ENCODE measurements around the gene C16orf74.

Gene C16orf74

GRCh38 chr16:85767531-85767930 is 16.6 kb upstream of the C16orf74 start:
- no peak for TF ChIP-seq CTCF (IDR thresholded peaks at IDR 0.05; ENCODE audit: control insufficient read depth, insufficient read depth, low read depth, low read length, missing control alignments)
- no peak overlapping the region for H3K4me3 ChIP-seq (ENCODE audit: control insufficient read depth, low read depth, low read length)
- peak; percentile 55 for DNase-seq (ENCODE audit: low read depth)

DNA sequence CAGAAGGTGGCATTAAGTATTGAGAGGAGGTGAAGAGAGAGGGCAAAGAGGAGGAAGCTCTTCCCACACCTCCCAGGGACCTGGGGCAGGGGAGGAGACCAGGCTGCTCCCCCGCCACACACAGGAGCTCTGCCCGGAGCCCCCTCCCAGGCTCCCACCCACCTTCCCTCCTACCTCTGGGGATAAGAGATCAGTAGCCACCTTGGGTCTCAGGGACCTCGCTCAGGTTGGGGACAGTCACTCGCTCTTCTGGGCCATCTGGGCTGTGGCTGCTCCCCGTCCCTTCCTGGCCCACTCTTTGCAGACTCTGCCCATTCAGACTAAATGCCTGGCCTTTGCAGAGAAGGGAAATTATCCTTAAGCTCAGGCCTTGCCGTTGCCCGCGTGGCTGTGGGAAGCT is 14.9 kb upstream of the C16orf74 start:
- H3K4me3 ChIP-seq (ENCODE audit: control insufficient read depth, low read depth, low read length): no peak overlapping the region
- no peak for DNase-seq (ENCODE audit: low read depth)
- no peak for TF ChIP-seq CTCF (IDR thresholded peaks at IDR 0.05; ENCODE audit: control insufficient read depth, insufficient read depth, low read depth, low read length, missing control alignments)

GRCh38 chr16:85765211-85765610 is 14.3 kb upstream of the C16orf74 start:
- DNase-seq (ENCODE audit: low read depth): no peak
- H3K4me3 ChIP-seq (ENCODE audit: control insufficient read depth, low read depth, low read length): no peak overlapping the region
- TF ChIP-seq CTCF (IDR thresholded peaks at IDR 0.05; ENCODE audit: control insufficient read depth, insufficient read depth, low read depth, low read length, missing control alignments): no peak

DNA sequence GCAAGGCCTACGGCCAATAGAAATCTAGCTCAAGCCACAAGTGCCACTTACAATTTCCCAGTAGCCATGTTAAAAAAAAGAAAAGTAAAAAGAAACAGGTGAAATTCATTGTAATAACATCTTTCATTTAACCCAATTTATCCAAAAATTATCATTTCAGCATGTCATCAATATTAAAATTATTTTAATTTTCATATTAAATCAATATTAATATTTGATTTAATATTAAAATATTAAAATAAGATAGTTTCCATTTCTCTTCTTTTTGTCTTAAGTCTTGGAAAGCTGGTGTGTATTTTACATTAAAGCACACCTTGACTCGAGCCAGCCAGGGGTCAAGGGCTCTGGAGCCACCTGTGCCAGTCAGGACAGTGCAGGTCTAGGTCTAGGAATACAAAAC is 12.7 kb upstream of the C16orf74 start:
- H3K4me3 ChIP-seq (ENCODE audit: control insufficient read depth, low read depth, low read length): no peak overlapping the region
- DNase-seq (ENCODE audit: low read depth): no peak
- TF ChIP-seq CTCF (IDR thresholded peaks at IDR 0.05; ENCODE audit: control insufficient read depth, insufficient read depth, low read depth, low read length, missing control alignments): no peak

DNA sequence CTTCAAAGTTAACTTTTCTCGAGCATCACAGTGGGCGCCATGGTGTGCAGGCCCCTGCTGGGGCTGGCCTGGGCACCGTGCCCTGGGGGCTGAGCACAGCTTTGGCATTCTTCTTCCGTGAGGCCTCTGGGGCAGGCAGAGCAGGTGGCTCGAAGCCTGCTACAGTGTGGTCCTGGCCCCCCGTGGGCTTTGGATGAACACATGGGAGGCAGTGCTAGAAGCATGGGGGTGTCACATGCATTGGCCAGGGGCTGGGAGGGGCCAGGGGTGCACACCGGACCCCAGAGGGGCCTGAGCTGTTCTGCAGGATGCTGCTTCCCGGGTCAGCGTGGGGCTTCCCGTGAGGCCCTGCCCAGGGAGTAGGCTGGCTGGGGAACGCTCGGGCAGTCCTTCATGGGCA is 12.1 kb upstream of the C16orf74 start:
- no peak for TF ChIP-seq CTCF (IDR thresholded peaks at IDR 0.05; ENCODE audit: control insufficient read depth, insufficient read depth, low read depth, low read length, missing control alignments)
- DNase-seq (ENCODE audit: low read depth): no peak
- no peak overlapping the region for H3K4me3 ChIP-seq (ENCODE audit: control insufficient read depth, low read depth, low read length)

GRCh38 chr16:85761861-85762260 is 11.0 kb upstream of the C16orf74 start:
- no peak for DNase-seq (ENCODE audit: low read depth)
- H3K4me3 ChIP-seq (ENCODE audit: control insufficient read depth, low read depth, low read length): no peak overlapping the region
- no peak for TF ChIP-seq CTCF (IDR thresholded peaks at IDR 0.05; ENCODE audit: control insufficient read depth, insufficient read depth, low read depth, low read length, missing control alignments)
